ENCODE data around the gene NSG1. TPM values are rescaled to one million over a fixed set of nuclear protein-coding genes. Genes with fewer than 3 reads are reported as not detected.

The NSG1 gene
- total RNA-seq, 4 donors from 2014 or later, result 2.2 to 3.5 (median 2.7) TPM; not detected in 1

DNA sequence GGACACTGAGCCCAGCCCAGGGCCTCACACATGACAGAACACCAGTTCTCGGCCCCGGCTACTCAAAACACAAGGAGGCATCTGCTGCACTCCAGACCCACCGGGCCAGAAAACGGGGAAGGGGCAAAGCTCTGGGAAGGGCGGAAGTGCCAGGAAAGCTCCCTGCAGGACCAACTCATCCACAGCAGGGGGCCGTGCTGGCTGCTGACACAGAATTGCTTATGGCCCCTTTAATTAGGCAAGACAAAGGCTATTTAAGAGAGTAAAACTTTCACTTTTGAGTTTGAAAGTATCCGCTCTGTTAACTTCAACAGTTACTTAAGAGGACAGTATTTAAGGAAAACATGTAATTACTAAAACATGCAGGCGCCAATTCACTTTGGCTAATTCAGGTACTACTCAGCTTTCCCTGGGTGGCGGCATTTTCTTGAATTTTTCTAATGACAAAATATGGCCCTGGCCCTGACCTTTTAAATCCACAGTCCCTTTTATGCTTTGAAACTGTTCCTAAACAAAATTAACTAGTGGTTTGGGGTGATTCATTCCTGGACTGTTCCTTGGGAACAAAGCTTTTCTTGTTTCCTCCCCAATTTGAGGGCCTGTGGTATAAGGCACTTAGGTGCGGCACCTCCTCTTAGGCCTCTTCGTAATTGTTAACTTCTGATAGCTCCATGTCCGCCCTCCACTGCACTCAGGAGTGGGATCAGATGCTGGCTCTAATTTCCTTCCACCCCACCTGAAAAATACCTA lies 40.4 kb downstream of the NSG1 start:
- TF ChIP-seq CTCF (IDR thresholded peaks at IDR 0.05), result no peak
- TF ChIP-seq POLR2AphosphoS5 (IDR thresholded peaks at IDR 0.05), result no peak
- TF ChIP-seq EP300 (IDR thresholded peaks at IDR 0.05; ENCODE audit: low read depth), result no peak
- no peak for TF ChIP-seq POLR2A (IDR thresholded peaks at IDR 0.05)
- intact Hi-C loops (cut with DNase I; ENCODE audit: low total_unique reads), result no loop called here

DNA sequence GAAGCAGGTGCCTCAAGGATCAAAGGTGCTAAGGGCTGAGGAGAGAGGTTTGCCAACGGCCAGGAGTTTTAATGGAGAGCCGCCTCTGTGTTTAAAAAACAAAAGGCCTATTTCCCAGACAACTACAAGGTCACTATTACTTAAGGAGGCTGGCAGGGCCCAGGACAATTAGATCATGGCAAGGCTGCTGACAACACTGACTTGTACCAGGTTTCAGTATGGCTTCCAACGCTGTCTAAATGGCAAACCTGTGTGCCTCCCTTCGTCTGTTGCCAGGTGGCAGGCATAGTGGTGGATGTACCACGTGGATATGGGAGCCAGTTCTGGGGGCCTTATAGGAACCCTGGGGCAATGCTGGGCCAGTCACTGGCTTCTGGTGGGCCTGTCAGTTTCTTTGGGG lies 41.0 kb downstream of the NSG1 start:
- no peaks in the 10 kb centered on the region for H3K4me1 ChIP-seq
- H3K27ac ChIP-seq, result no peak overlapping the region
- WGBS, 2 donors (ENCODE audit: low coverage in 1 of 2), result 87% methylated on average over 5 of the region's 5 CpGs; no CpG with 5 or more reads in 1 of the 2 donors
- intact Hi-C loops (cut with DNase I; ENCODE audit: low total_unique reads), result no loop called here
- DNase-seq, result no peak
- TF ChIP-seq POLR2A (IDR thresholded peaks at IDR 0.05) (no peak), EP300 (IDR thresholded peaks at IDR 0.05; ENCODE audit: low read depth) (no peak), POLR2AphosphoS5 (IDR thresholded peaks at IDR 0.05) (no peak)
- no peak overlapping the region for H3K4me3 ChIP-seq
- H3K9me3 ChIP-seq, result no peaks in the 10 kb centered on the region
- in situ Hi-C loops (cut with MboI; ENCODE audit: low pct_ligation_motif_present in 1 of 4, low pct_unique_long_range_greater_than_20kb in 1 of 4, low sequenced_read_pairs in 3 of 4), result no loop called here
- peaks cover 0 to 22% (median 5%) of the 10 kb centered on the region in 4 donors for H3K36me3 ChIP-seq
- H3K27me3 ChIP-seq, result no peaks in the 10 kb centered on the region

More for the DNA sequence above, 40.4 kb downstream of the NSG1 start:
- H3K36me3 ChIP-seq, result peaks cover 0 to 23% (median 4%) of the 10 kb centered on the region in 4 donors
- no peak overlapping the region for H3K27ac ChIP-seq
- H3K9me3 ChIP-seq, result no peaks in the 10 kb centered on the region
- no peak overlapping the region for H3K4me3 ChIP-seq
- no peaks in the 10 kb centered on the region for H3K27me3 ChIP-seq
- WGBS, 2 donors (ENCODE audit: low coverage in 1 of 2), result 86 to 100% methylated on average over 2 to 12 of the region's 12 CpGs
- H3K4me1 ChIP-seq, result no peaks in the 10 kb centered on the region
- no peak for DNase-seq
- in situ Hi-C loops (cut with MboI; ENCODE audit: low pct_ligation_motif_present in 1 of 4, low pct_unique_long_range_greater_than_20kb in 1 of 4, low sequenced_read_pairs in 3 of 4), result no loop called here

GRCh38 chr4:4428966-4429875 lies 42.3 kb downstream of the NSG1 start:
- intact Hi-C loops (cut with DNase I; ENCODE audit: low total_unique reads) (no loop called here), in situ Hi-C loops (cut with MboI; ENCODE audit: low pct_ligation_motif_present in 1 of 4, low pct_unique_long_range_greater_than_20kb in 1 of 4, low sequenced_read_pairs in 3 of 4) (no loop called here)
- H3K27me3 ChIP-seq, result no peaks in the 10 kb centered on the region
- TF ChIP-seq POLR2A (IDR thresholded peaks at IDR 0.05) (no peak), EP300 (IDR thresholded peaks at IDR 0.05; ENCODE audit: low read depth) (no peak), POLR2AphosphoS5 (IDR thresholded peaks at IDR 0.05) (no peak), CTCF (IDR thresholded peaks at IDR 0.05) (no peak)
- no peaks in the 10 kb centered on the region for H3K4me1 ChIP-seq
- no peak overlapping the region for H3K27ac ChIP-seq
- no peaks in the 10 kb centered on the region for H3K9me3 ChIP-seq
- H3K4me3 ChIP-seq, result no peak overlapping the region
- H3K36me3 ChIP-seq, result peaks cover 0 to 15% (median 6%) of the 10 kb centered on the region in 4 donors
- no peak for DNase-seq
- WGBS, 2 donors (ENCODE audit: low coverage in 1 of 2), result 97 to 100% methylated on average over 8 to 10 of the region's 10 CpGs

DNA sequence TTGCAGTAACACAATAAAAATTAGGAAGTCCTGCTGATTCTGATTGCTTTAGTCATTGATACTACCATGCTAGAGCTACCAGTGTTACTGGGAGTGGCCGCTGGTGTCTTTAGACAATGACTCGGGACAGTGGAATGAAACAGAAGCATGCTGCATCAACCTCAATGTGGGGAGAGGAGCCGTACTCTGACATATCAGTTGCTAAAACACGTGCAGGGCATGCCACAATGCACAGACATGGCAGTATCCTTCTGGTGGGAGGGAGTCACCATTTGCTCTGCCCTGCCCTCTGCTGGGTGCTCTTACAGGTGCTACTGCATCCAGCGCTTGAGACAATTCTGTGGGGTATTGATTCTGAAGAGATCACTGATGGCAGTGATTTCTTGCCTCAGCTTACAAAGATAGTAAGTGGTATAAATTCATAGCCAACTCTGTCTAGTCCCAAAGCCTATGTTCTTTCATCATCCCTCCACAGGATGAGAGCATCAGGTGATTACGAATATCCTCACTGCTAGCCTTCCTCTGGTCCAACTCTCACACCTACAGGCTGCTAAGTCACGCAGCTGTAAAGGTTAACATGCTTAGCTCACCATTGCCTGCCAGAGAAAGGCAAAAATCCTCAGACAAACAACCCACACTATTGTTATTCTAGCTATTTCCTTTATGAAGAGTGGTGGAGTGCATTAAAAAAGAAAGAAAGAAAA lies 43.7 kb downstream of the NSG1 start:
- 51 to 74% methylated on average over 4 to 7 of the region's 7 CpGs for WGBS, 2 donors (ENCODE audit: low coverage in 1 of 2)
- Histone ChIP-seq H3K27ac (no peak overlapping the region), H3K36me3 (peaks cover 0 to 11% (median 3%) of the 10 kb centered on the region in 4 donors), H3K27me3 (no peaks in the 10 kb centered on the region), H3K9me3 (no peaks in the 10 kb centered on the region), H3K4me1 (no peaks in the 10 kb centered on the region), H3K4me3 (no peak overlapping the region)
- in situ Hi-C loops (cut with MboI; ENCODE audit: low pct_ligation_motif_present in 1 of 4, low pct_unique_long_range_greater_than_20kb in 1 of 4, low sequenced_read_pairs in 3 of 4) (no loop called here), intact Hi-C loops (cut with DNase I; ENCODE audit: low total_unique reads) (no loop called here)
- TF ChIP-seq CTCF (IDR thresholded peaks at IDR 0.05) (peak in 4 of 5 experiments; percentile 15 to 35 (median 32)), EP300 (IDR thresholded peaks at IDR 0.05; ENCODE audit: low read depth) (no peak)
- DNase-seq, result no peak

Data from transverse colon (tissue), 4 donors.